Measurements from ENCODE around the gene MEIS3.
"Not testable (repeated sequence)": the region's sequence is repeated elsewhere in the genome, so short reads cannot be mapped to it uniquely, and the experiment has no call there.

Gene MEIS3

DNA sequence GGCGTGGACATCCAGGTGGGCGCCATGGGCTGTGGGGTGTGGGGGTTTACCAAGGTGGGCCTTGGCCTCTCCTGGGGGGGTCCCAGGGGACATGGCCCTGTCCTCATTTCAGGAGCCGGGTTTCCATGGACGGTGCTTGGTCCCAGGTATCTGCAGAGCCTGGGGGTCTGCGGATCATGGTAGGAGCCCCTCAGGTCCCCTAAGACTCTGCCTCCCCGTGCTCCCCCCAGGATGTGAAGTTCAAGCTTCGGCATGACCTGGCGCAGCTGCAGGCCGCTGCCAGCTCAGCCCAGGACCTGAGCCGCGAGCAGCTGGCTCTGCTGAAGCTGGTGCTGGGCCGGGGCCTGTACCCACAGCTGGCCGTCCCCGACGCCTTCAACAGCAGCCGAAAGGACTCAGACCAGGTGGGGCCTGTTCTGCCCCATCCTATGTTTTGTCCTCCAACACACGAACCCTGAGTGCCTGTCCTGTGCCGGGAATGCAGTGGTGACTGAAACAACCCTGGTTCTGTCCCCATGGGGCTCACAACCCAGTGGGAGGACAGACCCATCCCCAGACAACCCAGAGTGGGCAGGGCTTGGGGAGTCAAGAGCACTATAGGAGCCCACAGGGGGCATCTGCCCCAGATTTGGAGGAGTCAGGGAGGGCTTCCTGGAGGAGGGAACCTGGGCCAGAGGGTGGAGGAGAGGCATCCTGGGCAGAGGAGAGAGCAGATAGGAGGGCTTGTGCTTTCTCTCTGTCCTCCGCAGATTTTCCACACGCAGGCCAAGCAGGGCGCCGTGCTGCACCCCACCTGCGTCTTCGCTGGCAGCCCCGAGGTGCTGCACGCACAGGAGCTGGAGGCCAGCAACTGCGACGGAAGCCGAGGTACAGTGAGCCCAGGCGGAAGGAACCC, 43.4 kb downstream of the MEIS3 start:
- Histone ChIP-seq H3K9me3 (ENCODE audit: insufficient read depth, low read length) (no peaks in the 10 kb centered on the region), H3K27me3 (ENCODE audit: insufficient read depth, insufficient read length) (no peaks in the 10 kb centered on the region), H3K9ac (ENCODE audit: insufficient read length, low read depth) (no peak overlapping the region), H3K4me1 (ENCODE audit: insufficient read depth, insufficient read length) (peaks cover 4% of the 10 kb centered on the region), H3K36me3 (ENCODE audit: insufficient read depth, insufficient read length, low read length) (peaks cover 92% of the 10 kb centered on the region), H3K4me3 (ENCODE audit: insufficient read length, low read depth) (no peak overlapping the region)
- DNase-seq (ENCODE audit: low read depth, low spot score) = no peak
- no peak for TF ChIP-seq ZNF274 (IDR thresholded peaks at IDR 0.05; ENCODE audit: low read depth, low read length)
- TF ChIP-seq SUZ12 (IDR thresholded peaks at IDR 0.05; ENCODE audit: extremely low read depth, insufficient read depth, insufficient read length) = no peak
- TF ChIP-seq YY1 (IDR thresholded peaks at IDR 0.05; ENCODE audit: insufficient read depth, insufficient read length) = no peak

DNA sequence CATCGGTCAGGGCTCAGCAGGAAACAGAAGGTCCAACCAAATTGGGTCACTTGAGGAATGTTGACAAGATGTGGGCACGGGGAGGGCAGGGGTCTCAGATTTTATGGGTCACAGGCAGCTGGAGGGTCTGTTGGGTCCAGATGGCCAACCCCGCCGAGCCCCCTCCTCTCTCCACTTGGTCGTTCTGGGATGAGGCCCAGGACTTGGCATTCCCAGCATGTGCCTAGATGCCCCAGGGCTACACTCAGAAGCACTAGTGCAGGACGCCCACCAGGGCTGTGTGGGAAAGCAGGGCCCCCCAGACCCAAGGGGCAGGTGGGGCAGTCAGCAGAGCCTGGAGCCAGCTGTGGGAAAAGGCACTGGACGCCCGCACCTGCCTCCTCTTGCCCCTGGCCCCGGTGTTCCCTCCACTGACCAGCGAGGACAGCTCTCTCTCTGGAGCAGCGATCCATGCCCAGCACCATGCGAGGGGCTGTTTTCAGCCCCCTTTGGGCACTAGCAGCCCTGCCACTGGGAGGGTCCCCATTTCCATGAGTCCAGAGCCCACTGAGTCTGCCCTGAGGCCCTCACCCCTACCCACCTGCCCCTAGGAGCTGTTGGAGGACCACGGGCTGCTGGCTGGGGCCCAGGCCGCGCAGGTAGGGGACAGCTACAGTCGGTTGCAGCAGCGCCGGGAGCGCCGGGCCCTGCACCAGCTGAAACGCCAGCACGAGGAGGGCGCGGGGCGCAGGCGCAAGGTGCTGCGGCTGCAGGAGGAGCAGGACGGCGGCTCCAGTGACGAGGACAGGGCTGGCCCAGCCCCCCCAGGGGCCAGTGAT, 44.2 kb downstream of the MEIS3 start:
- no peak overlapping the region for H3K4me3 ChIP-seq (ENCODE audit: insufficient read length, low read depth)
- peaks cover 89% of the 10 kb centered on the region for H3K36me3 ChIP-seq (ENCODE audit: insufficient read depth, insufficient read length, low read length)

DNA sequence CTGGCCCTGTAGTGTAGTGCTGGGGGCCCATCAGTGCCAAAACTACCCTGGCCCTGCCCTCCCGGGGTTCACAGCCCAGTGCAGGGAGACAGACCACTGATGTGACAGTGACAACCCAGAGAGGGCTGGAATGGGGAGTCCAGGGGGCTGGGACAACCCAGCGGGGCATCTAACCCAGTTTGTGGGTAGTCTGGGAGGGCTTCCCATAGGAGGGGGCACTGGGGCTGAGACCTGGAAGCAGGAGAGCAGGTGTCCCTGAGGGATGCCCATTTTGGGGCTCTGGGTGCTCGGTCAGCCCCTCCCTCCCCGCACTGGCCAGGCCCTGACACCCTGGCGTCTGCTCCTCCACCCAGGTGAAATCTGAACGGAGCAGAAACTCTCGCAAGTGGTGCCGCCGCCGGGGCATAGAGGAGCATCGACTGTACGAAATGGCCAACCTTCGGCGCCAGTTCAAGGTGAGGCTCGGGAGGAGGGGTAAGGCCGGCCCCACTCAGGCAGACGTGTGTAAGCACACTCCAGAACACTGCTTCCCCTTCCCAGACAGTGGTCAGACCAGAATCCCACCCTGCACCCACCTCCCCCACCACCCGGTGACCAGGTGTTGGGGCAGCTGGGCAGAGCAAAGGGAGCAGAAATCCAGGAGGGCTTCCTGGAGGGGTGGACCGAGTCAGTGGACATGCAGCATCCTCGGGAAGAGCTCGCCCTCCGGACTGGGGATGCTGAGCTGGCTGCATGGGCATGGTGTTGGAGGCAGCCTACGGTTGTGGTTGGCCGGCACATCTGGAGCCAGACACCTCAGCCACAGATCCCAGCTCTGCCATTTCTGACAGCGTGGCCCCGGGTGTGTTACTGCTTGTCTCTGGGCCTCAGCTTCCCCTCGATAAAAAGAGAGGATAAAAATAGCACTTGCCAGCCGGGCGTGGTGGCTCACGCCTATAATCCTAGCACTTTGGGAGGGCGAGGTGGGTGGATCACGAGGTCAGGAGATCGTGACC, 45.8 kb downstream of the MEIS3 start:
- no peak overlapping the region for H3K9ac ChIP-seq (ENCODE audit: insufficient read length, low read depth)
- peaks cover 90% of the 10 kb centered on the region for H3K36me3 ChIP-seq (ENCODE audit: insufficient read depth, insufficient read length, low read length)
- DNase-seq (ENCODE audit: low read depth, low spot score) = no peak
- H3K27me3 ChIP-seq (ENCODE audit: insufficient read depth, insufficient read length) = no peaks in the 10 kb centered on the region
- no peaks in the 10 kb centered on the region for H3K9me3 ChIP-seq (ENCODE audit: insufficient read depth, low read length)
- no peak for TF ChIP-seq ZNF274 (IDR thresholded peaks at IDR 0.05; ENCODE audit: low read depth, low read length)
- TF ChIP-seq YY1 (IDR thresholded peaks at IDR 0.05; ENCODE audit: insufficient read depth, insufficient read length) = no peak
- TF ChIP-seq SUZ12 (IDR thresholded peaks at IDR 0.05; ENCODE audit: extremely low read depth, insufficient read depth, insufficient read length) = no peak
- peaks cover 4% of the 10 kb centered on the region for H3K4me1 ChIP-seq (ENCODE audit: insufficient read depth, insufficient read length)
- H3K4me3 ChIP-seq (ENCODE audit: insufficient read length, low read depth) = no peak overlapping the region

More for the DNA sequence above, 44.2 kb downstream of the MEIS3 start:
- Histone ChIP-seq H3K9ac (ENCODE audit: insufficient read length, low read depth) (no peak overlapping the region), H3K9me3 (ENCODE audit: insufficient read depth, low read length) (no peaks in the 10 kb centered on the region), H3K27me3 (ENCODE audit: insufficient read depth, insufficient read length) (no peaks in the 10 kb centered on the region), H3K4me1 (ENCODE audit: insufficient read depth, insufficient read length) (peaks cover 4% of the 10 kb centered on the region)
- no peak for DNase-seq (ENCODE audit: low read depth, low spot score)
- TF ChIP-seq ZNF274 (IDR thresholded peaks at IDR 0.05; ENCODE audit: low read depth, low read length) = no peak
- TF ChIP-seq YY1 (IDR thresholded peaks at IDR 0.05; ENCODE audit: insufficient read depth, insufficient read length) = no peak
- TF ChIP-seq SUZ12 (IDR thresholded peaks at IDR 0.05; ENCODE audit: extremely low read depth, insufficient read depth, insufficient read length) = no peak

DNA sequence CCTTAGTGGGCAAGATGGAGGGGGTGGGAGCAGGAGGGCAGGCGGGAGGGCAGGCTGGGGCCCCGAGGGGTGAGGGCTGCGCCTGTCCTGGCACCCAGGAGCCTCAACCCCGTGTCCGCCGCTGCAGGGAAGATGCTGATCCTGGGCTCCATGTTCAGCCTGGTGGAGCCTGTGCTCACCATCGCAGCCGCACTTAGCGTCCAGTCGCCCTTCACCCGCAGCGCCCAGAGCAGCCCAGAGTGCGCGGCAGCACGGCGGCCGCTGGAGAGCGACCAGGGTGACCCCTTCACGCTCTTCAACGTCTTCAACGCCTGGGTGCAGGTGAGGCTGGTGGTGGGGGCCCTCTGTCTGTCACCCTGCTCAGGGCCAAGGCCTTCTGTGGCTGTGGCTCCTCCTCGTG, 46.7 kb downstream of the MEIS3 start:
- no peak for DNase-seq (ENCODE audit: low read depth, low spot score)
- H3K9me3 ChIP-seq (ENCODE audit: insufficient read depth, low read length) = no peaks in the 10 kb centered on the region
- peaks cover 81% of the 10 kb centered on the region for H3K36me3 ChIP-seq (ENCODE audit: insufficient read depth, insufficient read length, low read length)
- H3K9ac ChIP-seq (ENCODE audit: insufficient read length, low read depth) = no peak overlapping the region
- no peak overlapping the region for H3K4me3 ChIP-seq (ENCODE audit: insufficient read length, low read depth)
- peaks cover 4% of the 10 kb centered on the region for H3K4me1 ChIP-seq (ENCODE audit: insufficient read depth, insufficient read length)
- no peaks in the 10 kb centered on the region for H3K27me3 ChIP-seq (ENCODE audit: insufficient read depth, insufficient read length)
- TF ChIP-seq YY1 (IDR thresholded peaks at IDR 0.05; ENCODE audit: insufficient read depth, insufficient read length) (no peak), SUZ12 (IDR thresholded peaks at IDR 0.05; ENCODE audit: extremely low read depth, insufficient read depth, insufficient read length) (no peak), ZNF274 (IDR thresholded peaks at IDR 0.05; ENCODE audit: low read depth, low read length) (no peak)

DNA sequence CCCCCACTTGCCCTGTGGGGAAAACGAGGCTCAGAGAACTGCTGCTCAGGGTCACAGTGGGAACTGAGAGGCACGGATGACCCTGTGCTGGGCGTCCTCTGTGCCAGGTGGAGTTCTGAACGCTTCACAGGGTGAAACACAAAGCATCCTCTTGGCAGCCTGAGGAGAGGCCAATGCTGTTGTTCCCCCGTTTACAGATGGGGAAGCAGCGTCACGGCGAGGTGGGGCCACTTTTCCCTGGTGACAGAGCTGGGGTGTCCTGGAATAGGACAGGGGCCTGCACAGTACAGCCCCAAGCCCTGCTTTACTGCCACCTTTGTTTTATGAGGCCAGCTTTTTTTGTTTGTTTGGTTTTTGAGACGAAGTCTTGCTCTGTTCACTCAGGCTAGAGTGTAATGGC, 48.1 kb downstream of the MEIS3 start:
- Histone ChIP-seq H3K4me1 (ENCODE audit: insufficient read depth, insufficient read length) (no peaks in the 10 kb centered on the region), H3K9ac (ENCODE audit: insufficient read length, low read depth) (no peak overlapping the region), H3K27me3 (ENCODE audit: insufficient read depth, insufficient read length) (no peaks in the 10 kb centered on the region), H3K36me3 (ENCODE audit: insufficient read depth, insufficient read length, low read length) (peaks cover 72% of the 10 kb centered on the region), H3K9me3 (ENCODE audit: insufficient read depth, low read length) (no peaks in the 10 kb centered on the region), H3K4me3 (ENCODE audit: insufficient read length, low read depth) (no peak overlapping the region)
- TF ChIP-seq SUZ12 (IDR thresholded peaks at IDR 0.05; ENCODE audit: extremely low read depth, insufficient read depth, insufficient read length) (no peak), ZNF274 (IDR thresholded peaks at IDR 0.05; ENCODE audit: low read depth, low read length) (no peak), YY1 (IDR thresholded peaks at IDR 0.05; ENCODE audit: insufficient read depth, insufficient read length) (no peak)
- no peak for DNase-seq (ENCODE audit: low read depth, low spot score)

DNA sequence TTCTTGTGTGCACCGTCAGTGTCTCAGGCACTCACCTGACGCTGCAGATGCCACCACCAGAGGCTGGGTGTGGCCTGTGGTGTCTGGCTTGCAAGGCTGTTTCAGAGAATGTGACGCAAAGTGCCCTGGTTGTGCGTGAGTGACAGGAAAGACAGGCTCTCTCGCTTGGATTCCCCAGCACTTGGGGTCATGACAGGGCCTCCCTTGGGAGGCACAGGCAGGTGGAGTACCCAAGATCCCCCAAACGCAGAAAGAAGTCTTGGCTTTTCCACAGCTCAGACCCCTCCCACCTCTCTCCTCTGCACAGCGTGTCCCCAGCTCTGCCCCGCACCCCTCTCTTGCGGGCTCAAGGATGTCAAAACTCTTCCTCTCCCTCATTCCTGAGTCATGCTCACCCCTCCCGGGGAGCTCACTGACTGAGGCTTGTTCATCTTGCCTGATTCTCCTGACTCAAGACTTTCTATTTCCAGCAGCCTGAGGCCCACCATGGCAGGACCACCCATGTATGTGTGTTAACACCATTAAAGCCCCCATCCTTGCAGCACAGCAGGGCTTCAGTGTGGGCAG, 49.2 kb downstream of the MEIS3 start:
- TF ChIP-seq ZNF274 (IDR thresholded peaks at IDR 0.05; ENCODE audit: low read depth, low read length) = no peak
- TF ChIP-seq SUZ12 (IDR thresholded peaks at IDR 0.05; ENCODE audit: extremely low read depth, insufficient read depth, insufficient read length) = no peak
- no peak for TF ChIP-seq YY1 (IDR thresholded peaks at IDR 0.05; ENCODE audit: insufficient read depth, insufficient read length)
- Histone ChIP-seq H3K9ac (ENCODE audit: insufficient read length, low read depth) (no peak overlapping the region), H3K9me3 (ENCODE audit: insufficient read depth, low read length) (no peaks in the 10 kb centered on the region), H3K27me3 (ENCODE audit: insufficient read depth, insufficient read length) (no peaks in the 10 kb centered on the region), H3K4me3 (ENCODE audit: insufficient read length, low read depth) (no peak overlapping the region), H3K4me1 (ENCODE audit: insufficient read depth, insufficient read length) (no peaks in the 10 kb centered on the region), H3K36me3 (ENCODE audit: insufficient read depth, insufficient read length, low read length) (peaks cover 68% of the 10 kb centered on the region)
- no peak for DNase-seq (ENCODE audit: low read depth, low spot score)

DNA sequence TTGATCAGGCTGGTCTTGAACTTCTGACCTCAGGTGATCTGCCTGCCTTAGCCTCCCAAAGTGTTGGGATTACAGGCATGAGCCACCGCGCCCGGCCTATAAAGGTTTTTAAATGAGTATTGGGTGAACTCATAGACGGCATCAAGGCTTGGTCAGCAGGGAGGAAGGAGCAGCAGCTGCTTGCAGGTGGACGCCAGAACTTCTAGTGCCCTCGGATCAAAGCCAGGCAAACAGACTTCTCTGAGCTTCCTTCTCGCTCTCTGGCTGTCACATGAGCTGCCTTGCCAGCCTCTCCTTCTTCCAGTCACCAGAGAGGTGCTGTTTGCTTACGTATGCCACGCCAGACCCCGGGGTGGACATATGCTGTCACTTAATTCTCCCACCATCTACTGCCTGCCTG, 53.9 kb downstream of the MEIS3 start:
- H3K4me3 ChIP-seq (ENCODE audit: insufficient read length, low read depth); H3K27me3 ChIP-seq (ENCODE audit: insufficient read depth, insufficient read length); H3K9me3 ChIP-seq (ENCODE audit: insufficient read depth, low read length); H3K9ac ChIP-seq (ENCODE audit: insufficient read length, low read depth); H3K4me1 ChIP-seq (ENCODE audit: insufficient read depth, insufficient read length); DNase-seq (ENCODE audit: low read depth, low spot score): not testable (repeated sequence)
- H3K36me3 ChIP-seq (ENCODE audit: insufficient read depth, insufficient read length, low read length) = peaks cover 66% of the 10 kb centered on the region
